Activated naive CD8-positive, alpha-beta T cell treated with anti-CD3 and anti-CD28 coated beads for 36 hours (primary cell): ENCODE results near the gene MCM10. TPM values are rescaled to one million over a fixed set of nuclear protein-coding genes. Genes with fewer than 3 reads are reported as not detected.

ENCODE experiments used
- DNase-seq: peaks from one replicate; pipeline ENCODE4 v3.0.0; 2021
- H3K27ac Mint-ChIP-seq: one replicate; pipeline ENCODE4 v1.8.0; 2022; ENCODE audit warnings: mild to moderate bottlenecking, moderate library complexity, mixed read lengths
- H3K27me3 Mint-ChIP-seq: one replicate; pipeline ENCODE4 v1.8.0; 2022; ENCODE audit warnings: mild to moderate bottlenecking, mixed read lengths
- H3K36me3 Mint-ChIP-seq: one replicate; pipeline ENCODE4 v1.8.0; 2021; ENCODE audit warnings: mild to moderate bottlenecking, mixed read lengths
- H3K4me1 Mint-ChIP-seq: one replicate; pipeline ENCODE4 v1.8.0; 2021; ENCODE audit warnings: mixed read lengths
- H3K4me3 Mint-ChIP-seq: one replicate; pipeline ENCODE4 v1.8.0; 2022; ENCODE audit warnings: mild to moderate bottlenecking, moderate library complexity, mixed read lengths
- H3K9me3 Mint-ChIP-seq: one replicate; pipeline ENCODE4 v1.8.0; 2022; ENCODE audit warnings: mixed read lengths
- total RNA-seq, 2 experiments: library from RNA; stranded (reverse); gene quantifications; one replicate each; pipeline ENCODE4 v1.2.3, GENCODE V29; 2021

Gene MCM10
- total RNA-seq, 2 experiments from 2014 or later, result 89.3 to 91.2 TPM

- no peaks in the 10 kb centered on the region for H3K36me3 Mint-ChIP-seq
- H3K4me3 Mint-ChIP-seq, result no peak overlapping the region
- H3K27ac Mint-ChIP-seq, result no peak overlapping the region
- H3K4me1 Mint-ChIP-seq, result no peaks in the 10 kb centered on the region
- DNase-seq, result no peak
- H3K9me3 Mint-ChIP-seq, result no peaks in the 10 kb centered on the region
- peaks cover 4% of the 10 kb centered on the region for H3K27me3 Mint-ChIP-seq
These were observed 85.9 kb downstream of the MCM10 start for GRCh38 chr10:13247246-13247645.

- Mint-ChIP-seq H3K9me3 (no peaks in the 10 kb centered on the region), H3K4me1 (no peaks in the 10 kb centered on the region), H3K4me3 (no peak overlapping the region), H3K27me3 (peaks cover 4% of the 10 kb centered on the region), H3K27ac (no peak overlapping the region), H3K36me3 (no peaks in the 10 kb centered on the region)
- no peak for DNase-seq
These were observed 86.4 kb downstream of the MCM10 start for GRCh38 chr10:13247784-13248183.

- Mint-ChIP-seq H3K27me3 (peaks cover 4% of the 10 kb centered on the region), H3K27ac (no peak overlapping the region), H3K4me1 (no peaks in the 10 kb centered on the region), H3K9me3 (no peaks in the 10 kb centered on the region), H3K4me3 (no peak overlapping the region), H3K36me3 (no peaks in the 10 kb centered on the region)
- DNase-seq, result no peak
These were observed 92.4 kb downstream of the MCM10 start for GRCh38 chr10:13253726-13254125.

DNA sequence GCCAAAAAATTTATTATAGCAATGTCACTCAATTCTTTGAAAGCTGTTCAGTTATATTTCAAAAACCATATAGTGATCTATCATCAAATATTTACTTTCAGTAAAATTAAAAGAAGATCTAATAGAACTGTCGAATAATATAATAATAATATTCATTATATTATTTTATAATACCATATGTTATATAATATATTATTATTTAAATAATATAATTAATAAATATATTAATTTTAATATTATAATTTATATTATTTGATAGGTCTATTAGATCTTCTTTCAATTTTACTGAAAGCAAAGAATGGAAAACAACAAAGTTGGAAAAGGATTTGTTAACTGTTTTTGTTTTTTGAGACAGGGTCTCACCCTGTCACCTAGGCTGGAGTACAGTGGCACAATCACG is 95.3 kb downstream of the MCM10 start:
- DNase-seq, result no peak
- no peak overlapping the region for H3K4me3 Mint-ChIP-seq
- H3K9me3 Mint-ChIP-seq, result no peaks in the 10 kb centered on the region
- H3K4me1 Mint-ChIP-seq, result no peaks in the 10 kb centered on the region
- no peaks in the 10 kb centered on the region for H3K27me3 Mint-ChIP-seq
- H3K27ac Mint-ChIP-seq, result no peak overlapping the region
- H3K36me3 Mint-ChIP-seq, result no peaks in the 10 kb centered on the region

DNA sequence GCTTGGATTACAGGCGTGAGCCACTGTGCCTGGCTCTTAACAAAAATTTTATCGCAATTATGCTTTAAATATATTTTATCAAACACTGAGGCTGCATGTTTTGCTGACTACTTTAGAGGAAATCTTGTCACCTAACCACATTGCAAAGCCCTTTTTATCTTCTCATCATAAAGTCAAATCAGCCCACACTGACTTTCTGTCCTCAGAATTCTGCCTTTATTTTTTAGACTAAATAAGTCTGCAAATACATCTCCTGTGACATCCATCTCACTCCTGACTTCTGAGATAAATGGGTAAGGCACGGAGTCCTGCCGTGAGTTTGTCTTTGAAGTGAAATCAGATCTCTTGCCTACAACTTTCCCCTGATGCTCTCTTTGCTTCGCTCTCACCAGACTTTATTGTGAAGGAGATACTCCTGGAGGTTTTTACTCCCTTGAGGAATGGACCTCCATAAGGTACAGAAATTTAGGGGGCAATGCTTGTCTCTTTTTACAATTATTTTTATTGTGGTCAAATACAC is 96.3 kb downstream of the MCM10 start:
- no peak overlapping the region for H3K27ac Mint-ChIP-seq

More for the DNA sequence above, 96.3 kb downstream of the MCM10 start:
- no peak overlapping the region for H3K4me3 Mint-ChIP-seq
- DNase-seq, result no peak
- H3K9me3 Mint-ChIP-seq, result no peaks in the 10 kb centered on the region
- H3K4me1 Mint-ChIP-seq, result no peaks in the 10 kb centered on the region
- no peaks in the 10 kb centered on the region for H3K36me3 Mint-ChIP-seq
- peaks cover 4% of the 10 kb centered on the region for H3K27me3 Mint-ChIP-seq

Other genes starting within 250 kb of the MCM10 start
- gene CCDC3, start 159.8 kb upstream of the MCM10 start, total RNA-seq, result under 1 TPM; 0.06 to 0.14 TPM
- gene OPTN, start 61.4 kb upstream of the MCM10 start, total RNA-seq, result 10 to 100 TPM; 30.8 to 32.9 TPM
- not detected for gene UCMA, start 72.8 kb downstream of the MCM10 start, total RNA-seq
- 10 to 100 TPM; 14.4 to 16.6 TPM for gene PHYH, start 138.5 kb downstream of the MCM10 start, total RNA-seq
- 10 to 100 TPM; 66.5 to 68.7 TPM for gene SEPHS1, start 186.7 kb downstream of the MCM10 start, total RNA-seq